ENCODE results near the gene FBXW2. TPM values are rescaled to one million over a fixed set of nuclear protein-coding genes. Genes with fewer than 3 reads are reported as not detected.

Gene FBXW2
- total RNA-seq, 1 experiment from 2014 or later = 62.1 TPM

GRCh38 chr9:120770931-120771330 lies 22.3 kb downstream of the FBXW2 start:
- Histone ChIP-seq H3K56ac (ENCODE audit: insufficient read length, low read depth, low read length) (no peak overlapping the region), H3K23me2 (ENCODE audit: insufficient read length, low read depth, low read length, poor library complexity, severe bottlenecking) (no peaks in the 10 kb centered on the region), H4K20me1 (ENCODE audit: control insufficient read depth, insufficient read depth, insufficient read length) (no peaks in the 10 kb centered on the region), H2BK12ac (ENCODE audit: insufficient read length, low read depth, low read length) (no peak overlapping the region), H3K18ac (ENCODE audit: insufficient read length, low read depth, low read length) (no peak overlapping the region), H2BK5ac (ENCODE audit: insufficient read length, low read length) (no peak overlapping the region), H3K4ac (ENCODE audit: low read depth, low read length) (no peak overlapping the region), H3K4me1 (ENCODE audit: insufficient read depth, low read length) (no peaks in the 10 kb centered on the region), H3K27ac (ENCODE audit: insufficient read length, low read depth, low read length) (no peak overlapping the region), H3K4me2 (ENCODE audit: insufficient read depth, insufficient read length, low read length) (no peak overlapping the region), H3K9ac (ENCODE audit: extremely low read depth, insufficient read length, low read length) (no peak overlapping the region), H3K27me3 (ENCODE audit: insufficient read depth, low read length) (no peaks in the 10 kb centered on the region), H3K79me2 (ENCODE audit: insufficient read depth, low read length) (no peaks in the 10 kb centered on the region), H2AK5ac (ENCODE audit: insufficient read length, low read length) (no peak overlapping the region), H2AFZ (ENCODE audit: low read length) (no peak overlapping the region), H4K8ac (replicated peaks; ENCODE audit: insufficient read length, low read depth, low read length) (no peak overlapping the region), H3K23ac (ENCODE audit: insufficient read length, low read depth, low read length) (no peak overlapping the region), H3K14ac (ENCODE audit: insufficient read depth, low read length) (no peak overlapping the region), H3T11ph (ENCODE audit: low read length) (no peak overlapping the region), H3K79me1 (ENCODE audit: insufficient read depth, low read depth, low read length, poor library complexity, severe bottlenecking) (no peaks in the 10 kb centered on the region), H4K91ac (ENCODE audit: insufficient read length, low read depth, low read length) (no peak overlapping the region), H3K9me3 (ENCODE audit: control insufficient read depth, low read depth, low read length) (no peaks in the 10 kb centered on the region), H2BK120ac (ENCODE audit: low read depth, low read length, poor library complexity, severe bottlenecking) (no peak overlapping the region), H2BK20ac (ENCODE audit: low read depth, low read length, poor library complexity, severe bottlenecking) (no peak overlapping the region), H2BK15ac (ENCODE audit: low read depth, low read length) (no peak overlapping the region), H4K5ac (ENCODE audit: insufficient read length, low read depth, low read length) (no peak overlapping the region)
- H3K27ac Mint-ChIP-seq = no peak overlapping the region
- peaks cover 36 to 79% (median 59%) of the 10 kb centered on the region in 3 experiments for H3K36me3 Mint-ChIP-seq (ENCODE audit: insufficient read depth in 1 of 3, low read depth in 3 of 3)
- no peaks in the 10 kb centered on the region for H3K9me3 Mint-ChIP-seq
- no peak for DNase-seq
- WGBS (ENCODE audit: extremely low coverage, insufficient read length, low lambda C conversion rate) = no CpG with 5 or more reads among the region's 4 CpGs
- TF ChIP-seq CTCF (conservative IDR thresholded peaks at IDR 0.05) = no peak
- H3K4me1 Mint-ChIP-seq = peaks cover 0 to 8% of the 10 kb centered on the region in 2 experiments; a peak in 3 of 4 replicates
- H3K4me3 Mint-ChIP-seq = no peak overlapping the region
- H3K27me3 Mint-ChIP-seq (ENCODE audit: low read depth) = no peaks in the 10 kb centered on the region

Measured in H9 (cell line).